ES-I3 (cell line): Measurements from ENCODE around the gene LPAR3.

ENCODE experiments used
- H3K36me3 ChIP-seq: 2 replicates; pipeline ENCODE4 v1.6.1; 2013; ENCODE audit warnings: mild to moderate bottlenecking, low read length, control low read depth, moderate library complexity; ENCODE audit not compliant: insufficient read depth
- H3K4me1 ChIP-seq: 2 replicates; pipeline ENCODE4 v1.6.1; 2013; ENCODE audit warnings: mild to moderate bottlenecking, control low read depth, low read length; ENCODE audit not compliant: insufficient read depth
- H3K9ac ChIP-seq: 2 replicates; pipeline ENCODE4 v1.6.1; 2013; ENCODE audit warnings: low read depth, mild to moderate bottlenecking, low read length, moderate library complexity
- H3K9me3 ChIP-seq: 2 replicates; pipeline ENCODE4 v1.6.1; 2013; ENCODE audit warnings: mild to moderate bottlenecking, low read length, moderate library complexity; ENCODE audit not compliant: control insufficient read depth, insufficient read depth

LPAR3 gene

GRCh38 chr1:84887261-84887934 lies 5.6 kb downstream of the LPAR3 start:
- Histone ChIP-seq H3K4me1 (no peaks in the 10 kb centered on the region), H3K9ac (no peak overlapping the region), H3K36me3 (no peaks in the 10 kb centered on the region), H3K9me3 (no peaks in the 10 kb centered on the region)

DNA sequence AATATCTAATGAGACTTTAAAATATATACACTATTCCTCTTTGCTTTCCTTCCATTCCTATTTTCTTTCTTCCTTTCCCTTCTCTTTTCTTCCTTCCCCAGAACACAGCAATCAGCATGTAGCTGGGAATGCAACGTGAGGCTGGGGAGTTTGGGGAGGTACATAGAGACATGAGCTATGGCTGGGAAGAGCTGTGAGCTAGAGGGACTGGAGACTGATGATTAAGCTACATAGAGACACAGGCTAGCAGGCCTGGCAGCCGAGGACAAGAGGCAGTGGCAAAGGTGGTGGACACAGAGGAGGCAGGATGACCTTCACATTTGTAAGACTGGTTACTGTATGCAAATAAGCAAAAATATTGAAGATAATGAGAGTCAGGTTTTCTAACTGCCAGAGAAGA lies 7.5 kb downstream of the LPAR3 start:
- H3K9me3 ChIP-seq: 0 out of 2 replicates have a peak, but pooled peaks cover 4% of the 10 kb centered on the region
- no peaks in the 10 kb centered on the region for H3K4me1 ChIP-seq
- no peak overlapping the region for H3K9ac ChIP-seq
- H3K36me3 ChIP-seq: no peaks in the 10 kb centered on the region

- Histone ChIP-seq H3K9me3 (0 out of 2 replicates have a peak, but pooled peaks cover 4% of the 10 kb centered on the region), H3K36me3 (no peaks in the 10 kb centered on the region), H3K4me1 (no peaks in the 10 kb centered on the region), H3K9ac (no peak overlapping the region)
Observed at GRCh38 chr1:84884671-84885389, 8.2 kb downstream of the LPAR3 start.

DNA sequence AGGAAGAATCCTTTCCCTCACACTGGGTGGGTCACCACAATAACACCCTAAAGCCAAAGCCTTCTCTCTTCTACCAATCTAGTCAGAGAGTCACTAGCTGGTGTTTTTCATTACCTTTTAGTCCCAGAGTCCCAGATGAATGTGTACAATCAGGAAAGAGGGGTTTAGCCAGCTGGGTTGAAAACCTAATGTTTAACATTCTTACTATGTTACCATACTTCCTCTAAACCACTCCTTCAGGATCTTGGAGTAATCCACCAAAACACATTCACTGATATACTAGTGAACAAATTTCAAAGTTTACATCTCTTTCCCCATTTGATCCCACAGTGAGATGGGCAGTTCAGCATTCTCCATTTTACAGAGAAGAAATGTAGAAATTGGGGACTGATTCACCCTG lies 9.7 kb downstream of the LPAR3 start:
- no peaks in the 10 kb centered on the region for H3K36me3 ChIP-seq
- 0 out of 2 replicates have a peak, but pooled peaks cover 4% of the 10 kb centered on the region for H3K9me3 ChIP-seq
- no peak overlapping the region for H3K9ac ChIP-seq
- no peaks in the 10 kb centered on the region for H3K4me1 ChIP-seq

DNA sequence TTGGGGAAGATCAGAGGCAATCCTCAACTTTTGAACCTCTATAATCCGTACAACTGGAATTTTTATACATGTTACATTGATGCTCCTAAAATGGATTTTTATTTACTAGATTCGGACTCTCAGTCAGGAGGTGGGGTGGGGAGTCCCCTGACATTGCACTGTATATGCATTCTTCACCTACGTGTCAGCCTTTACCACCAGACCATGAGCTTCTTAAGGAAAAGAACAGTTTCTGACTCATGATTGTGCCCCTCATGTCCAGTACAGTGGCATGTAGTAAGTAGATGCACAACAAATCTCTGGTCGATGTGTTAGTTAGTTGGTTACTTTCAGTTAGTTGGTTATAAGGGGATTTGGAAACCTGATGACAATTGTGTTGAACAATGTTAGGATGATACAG lies 15.4 kb downstream of the LPAR3 start:
- Histone ChIP-seq H3K9me3 (0 out of 2 replicates have a peak, but pooled peaks cover 4% of the 10 kb centered on the region), H3K9ac (no peak overlapping the region), H3K4me1 (no peaks in the 10 kb centered on the region), H3K36me3 (no peaks in the 10 kb centered on the region)

DNA sequence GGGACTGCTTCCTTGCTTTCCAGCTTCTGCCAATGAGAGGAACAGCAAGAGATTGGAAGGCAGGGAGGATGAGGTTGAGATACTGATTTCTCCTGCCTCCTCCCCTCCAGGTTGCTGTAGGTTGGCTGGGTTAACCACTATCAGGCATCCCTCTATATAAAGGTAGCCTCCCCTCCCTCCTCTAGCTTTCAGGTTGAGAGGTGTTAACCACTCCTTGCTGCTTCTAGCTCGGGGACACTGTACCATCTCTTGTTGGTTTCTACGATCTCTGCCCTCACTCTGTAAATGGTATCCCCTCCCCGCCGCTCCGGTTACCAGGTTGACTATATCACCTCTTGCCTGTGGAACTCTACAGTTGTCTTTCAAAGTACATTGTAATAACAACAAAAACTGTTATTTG lies 16.7 kb downstream of the LPAR3 start:
- H3K36me3 ChIP-seq: no peaks in the 10 kb centered on the region
- H3K4me1 ChIP-seq: no peaks in the 10 kb centered on the region
- H3K9ac ChIP-seq: no peak overlapping the region
- H3K9me3 ChIP-seq: no peaks in the 10 kb centered on the region

DNA sequence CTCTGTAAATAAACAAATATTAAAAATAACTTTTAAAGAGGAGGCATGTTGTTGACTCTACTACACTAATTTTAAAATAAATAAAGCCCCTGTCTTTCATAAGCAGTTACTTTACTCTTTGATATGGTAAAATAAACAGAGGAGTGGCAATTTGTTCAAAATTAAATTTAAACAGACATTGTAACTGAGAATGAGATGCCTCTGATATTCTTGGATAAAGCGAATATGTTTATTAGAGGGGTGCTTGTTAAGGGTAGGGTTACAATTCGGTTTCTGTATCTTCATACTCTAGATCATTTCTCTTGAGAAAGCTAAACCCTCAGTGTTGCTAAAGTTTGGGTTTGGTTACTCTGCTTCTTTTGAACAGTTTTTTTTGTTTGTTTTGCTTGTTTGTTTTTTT lies 19.6 kb downstream of the LPAR3 start:
- Histone ChIP-seq H3K9ac (no peak overlapping the region), H3K9me3 (no peaks in the 10 kb centered on the region), H3K36me3 (no peaks in the 10 kb centered on the region), H3K4me1 (no peaks in the 10 kb centered on the region)

DNA sequence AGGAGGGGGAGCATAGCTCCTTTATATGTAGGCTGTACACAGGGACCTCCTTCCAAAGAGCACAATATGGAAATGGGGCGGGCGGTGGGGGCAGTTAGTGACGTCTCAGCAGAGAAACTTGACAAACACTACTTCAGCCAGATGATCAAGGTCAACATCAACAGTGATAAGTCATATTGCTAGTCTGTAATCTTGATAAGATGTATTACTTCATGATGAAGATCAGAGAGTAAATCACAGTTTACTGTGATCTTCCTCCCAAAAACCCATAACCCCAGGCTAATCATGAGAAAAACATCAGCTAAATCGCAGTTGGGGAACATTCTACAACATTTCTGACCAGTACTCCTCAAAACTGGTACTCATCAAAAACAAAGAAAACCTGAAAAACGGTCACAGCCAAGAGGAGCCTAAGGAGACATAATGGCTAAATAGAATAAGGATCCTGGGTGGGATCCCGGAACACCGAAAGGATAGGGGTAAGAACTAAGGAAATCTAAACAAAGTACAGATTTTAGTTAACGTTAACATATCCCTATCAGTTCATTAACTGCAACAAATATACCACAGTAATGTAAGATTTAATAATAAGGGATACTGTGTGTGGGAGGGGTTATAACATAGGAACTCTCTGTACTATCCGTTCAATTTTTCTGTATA lies 20.2 kb downstream of the LPAR3 start:
- no peaks in the 10 kb centered on the region for H3K36me3 ChIP-seq
- no peaks in the 10 kb centered on the region for H3K9me3 ChIP-seq
- no peak overlapping the region for H3K9ac ChIP-seq

GRCh38 chr1:84871181-84871580 lies 21.8 kb downstream of the LPAR3 start:
- Histone ChIP-seq H3K9me3 (no peaks in the 10 kb centered on the region), H3K9ac (no peak overlapping the region), H3K4me1 (no peaks in the 10 kb centered on the region), H3K36me3 (no peaks in the 10 kb centered on the region)

More for the DNA sequence above, 20.2 kb downstream of the LPAR3 start:
- no peaks in the 10 kb centered on the region for H3K4me1 ChIP-seq

DNA sequence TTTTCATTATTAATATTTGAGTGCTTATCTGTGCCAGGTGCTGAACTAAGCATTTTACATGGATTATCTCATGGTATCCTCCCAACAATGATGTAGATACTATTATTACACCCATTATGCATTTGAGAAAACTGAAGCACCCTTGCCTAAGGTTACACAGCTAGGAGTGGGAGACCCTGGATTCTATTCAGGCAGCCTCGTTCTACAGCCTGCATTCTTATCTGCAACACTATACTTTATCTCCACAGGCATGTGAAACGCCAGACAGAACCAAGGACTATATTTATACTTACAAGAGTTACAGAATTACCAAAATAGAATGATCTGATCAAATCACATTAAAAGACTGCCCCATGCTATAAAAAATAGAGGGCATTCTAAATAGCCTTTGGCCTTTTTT lies 22.4 kb downstream of the LPAR3 start:
- Histone ChIP-seq H3K36me3 (no peaks in the 10 kb centered on the region), H3K9me3 (no peaks in the 10 kb centered on the region), H3K9ac (no peak overlapping the region), H3K4me1 (no peaks in the 10 kb centered on the region)

DNA sequence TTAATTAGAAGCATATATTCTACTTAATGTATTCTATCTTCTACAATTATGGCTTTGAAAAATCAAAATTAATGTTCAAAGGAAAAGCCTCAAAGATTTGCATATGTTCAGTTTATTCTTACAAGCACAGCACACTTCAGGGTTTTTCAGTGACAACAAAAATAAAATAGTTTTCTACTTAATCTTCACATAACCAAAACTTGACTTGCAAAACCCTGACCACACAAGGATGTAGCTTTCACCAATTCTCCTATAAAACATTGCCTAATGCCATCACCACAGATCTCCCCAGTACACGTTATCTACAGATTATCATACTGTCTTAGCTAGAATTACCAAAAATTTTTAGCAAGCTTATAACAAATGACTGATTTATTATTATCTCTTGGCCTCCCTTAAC lies 23.3 kb downstream of the LPAR3 start:
- Histone ChIP-seq H3K36me3 (no peaks in the 10 kb centered on the region), H3K9ac (no peak overlapping the region), H3K4me1 (no peaks in the 10 kb centered on the region), H3K9me3 (no peaks in the 10 kb centered on the region)

GRCh38 chr1:84862810-84863251 lies 30.2 kb downstream of the LPAR3 start:
- H3K9me3 ChIP-seq: no peaks in the 10 kb centered on the region

DNA sequence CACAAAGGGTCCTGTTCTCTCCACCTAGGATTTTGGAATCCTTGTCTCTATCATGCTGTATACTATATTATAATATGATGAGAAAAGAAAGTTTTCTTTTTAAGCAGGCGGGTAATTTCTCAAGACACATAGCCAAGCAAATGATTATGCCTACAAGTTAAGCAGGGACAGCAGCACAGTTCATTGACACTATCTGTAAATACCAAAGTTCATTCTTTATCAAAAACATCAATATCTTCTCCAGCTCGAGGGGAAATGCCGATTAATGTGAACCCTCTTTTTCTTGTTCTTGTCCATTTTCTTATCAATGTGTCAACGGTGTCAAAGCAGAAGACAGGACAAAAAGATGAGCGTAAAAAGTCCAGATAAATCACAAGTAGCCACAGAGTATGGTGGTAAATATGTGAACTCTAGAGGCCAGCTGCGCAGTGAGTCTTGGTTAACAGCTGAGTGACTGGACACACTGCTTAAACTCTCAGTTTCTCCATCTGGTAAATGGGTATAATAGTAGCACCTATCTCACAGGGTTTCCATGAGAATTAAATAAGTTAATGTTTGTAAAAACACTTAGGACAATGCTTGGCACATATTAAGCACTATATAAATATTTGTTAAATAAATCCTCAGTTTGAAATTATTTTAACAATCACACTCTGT lies 30.9 kb downstream of the LPAR3 start:
- H3K4me1 ChIP-seq: no peaks in the 10 kb centered on the region
- H3K9ac ChIP-seq: no peak overlapping the region
- no peaks in the 10 kb centered on the region for H3K36me3 ChIP-seq
- H3K9me3 ChIP-seq: no peaks in the 10 kb centered on the region

More at GRCh38 chr1:84862810-84863251, 30.2 kb downstream of the LPAR3 start:
- no peak overlapping the region for H3K9ac ChIP-seq
- H3K36me3 ChIP-seq: no peaks in the 10 kb centered on the region
- H3K4me1 ChIP-seq: no peaks in the 10 kb centered on the region

DNA sequence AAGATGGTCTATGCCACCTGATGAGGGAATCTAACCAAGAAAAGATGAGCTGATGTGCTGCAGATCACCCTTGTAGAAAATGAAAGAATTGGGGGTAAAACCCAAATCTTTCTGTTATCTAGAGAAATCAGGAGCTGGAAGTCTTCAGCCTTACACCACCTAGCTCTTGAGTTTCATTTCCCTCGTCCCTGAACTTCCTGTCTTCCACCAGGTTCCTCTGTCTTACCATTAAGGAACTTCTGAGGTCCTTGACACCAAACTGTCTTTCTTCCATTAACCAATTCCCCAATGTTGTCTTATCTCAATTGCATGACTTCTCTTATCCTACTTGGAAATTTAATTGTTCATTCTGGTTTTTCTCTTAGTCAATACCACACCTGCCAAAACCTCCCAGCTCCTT lies 31.5 kb downstream of the LPAR3 start:
- Histone ChIP-seq H3K9ac (no peak overlapping the region), H3K36me3 (no peaks in the 10 kb centered on the region), H3K9me3 (no peaks in the 10 kb centered on the region), H3K4me1 (no peaks in the 10 kb centered on the region)
